NCI-H2081 (cell line): ENCODE results near the gene CDK2AP2.
A peak's percentile ranks its signal among the peaks of the same experiment; 100 is the strongest.
"Not testable (repeated sequence)": the region's sequence is repeated elsewhere in the genome, so short reads cannot be mapped to it uniquely, and the experiment has no call there.

ENCODE experiments used
- DNase-seq, 2 experiments: peaks; one replicate each; lab custom pipeline; 2025; lab: John Stamatoyannopoulos, UW

CDK2AP2 gene

DNA sequence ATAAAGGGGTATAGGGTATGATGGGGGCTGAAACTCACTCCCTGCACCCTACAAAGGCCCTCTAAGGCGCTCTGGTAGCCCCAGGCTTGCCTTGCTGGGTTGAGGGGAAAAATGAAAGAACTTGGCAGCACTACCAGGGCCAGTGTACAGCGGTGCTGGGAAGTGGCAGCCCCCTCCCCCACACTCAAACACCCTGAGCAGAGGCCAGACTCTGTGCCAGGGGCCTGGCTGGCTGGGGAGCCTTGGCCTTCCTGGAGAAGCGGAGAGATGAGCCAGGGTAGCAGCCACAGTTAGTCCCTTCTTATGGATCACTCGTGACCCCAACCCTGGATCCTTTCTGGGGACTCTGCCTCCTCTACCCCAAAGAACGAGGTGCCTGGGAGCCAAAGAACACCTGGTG lies 41.6 kb downstream of the CDK2AP2 start:
- no peak for DNase-seq

DNA sequence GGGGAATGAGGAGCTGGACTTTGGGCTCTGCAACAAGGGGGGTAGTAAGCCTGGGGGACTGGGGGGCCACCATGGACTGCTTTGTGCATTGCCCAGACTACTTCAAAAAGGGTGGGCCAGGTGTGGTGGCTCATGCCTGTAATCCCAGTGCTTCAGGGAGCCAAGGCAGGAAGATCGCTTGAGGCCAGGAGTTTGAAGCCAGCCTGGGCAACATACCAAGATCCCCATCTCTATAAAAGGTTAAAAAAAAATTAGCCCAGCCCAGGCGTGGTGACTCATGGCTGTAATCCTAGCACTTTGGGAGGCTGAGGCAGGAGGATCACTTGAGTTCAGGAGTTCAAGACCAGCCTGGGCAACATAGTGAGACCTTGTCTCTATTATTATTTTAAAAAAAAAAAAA lies 42.4 kb downstream of the CDK2AP2 start:
- DNase-seq, result not testable (repeated sequence)

DNA sequence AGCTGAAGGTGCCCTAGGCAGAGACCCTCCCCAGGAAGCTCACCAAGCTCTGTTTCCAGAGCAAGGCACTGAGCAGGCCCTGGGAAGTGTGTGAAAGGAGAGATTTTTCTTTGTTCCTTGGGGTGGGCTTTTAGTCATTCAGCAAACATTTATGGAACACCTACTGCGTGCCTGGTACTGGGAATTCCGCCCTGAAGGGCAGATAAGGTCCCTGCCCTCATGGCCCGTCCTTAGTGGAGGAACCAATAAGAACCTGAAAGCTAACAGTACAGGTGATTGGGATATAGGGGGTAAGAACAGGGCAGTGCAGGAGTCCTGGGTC lies 42.8 kb downstream of the CDK2AP2 start:
- no peak for DNase-seq

DNA sequence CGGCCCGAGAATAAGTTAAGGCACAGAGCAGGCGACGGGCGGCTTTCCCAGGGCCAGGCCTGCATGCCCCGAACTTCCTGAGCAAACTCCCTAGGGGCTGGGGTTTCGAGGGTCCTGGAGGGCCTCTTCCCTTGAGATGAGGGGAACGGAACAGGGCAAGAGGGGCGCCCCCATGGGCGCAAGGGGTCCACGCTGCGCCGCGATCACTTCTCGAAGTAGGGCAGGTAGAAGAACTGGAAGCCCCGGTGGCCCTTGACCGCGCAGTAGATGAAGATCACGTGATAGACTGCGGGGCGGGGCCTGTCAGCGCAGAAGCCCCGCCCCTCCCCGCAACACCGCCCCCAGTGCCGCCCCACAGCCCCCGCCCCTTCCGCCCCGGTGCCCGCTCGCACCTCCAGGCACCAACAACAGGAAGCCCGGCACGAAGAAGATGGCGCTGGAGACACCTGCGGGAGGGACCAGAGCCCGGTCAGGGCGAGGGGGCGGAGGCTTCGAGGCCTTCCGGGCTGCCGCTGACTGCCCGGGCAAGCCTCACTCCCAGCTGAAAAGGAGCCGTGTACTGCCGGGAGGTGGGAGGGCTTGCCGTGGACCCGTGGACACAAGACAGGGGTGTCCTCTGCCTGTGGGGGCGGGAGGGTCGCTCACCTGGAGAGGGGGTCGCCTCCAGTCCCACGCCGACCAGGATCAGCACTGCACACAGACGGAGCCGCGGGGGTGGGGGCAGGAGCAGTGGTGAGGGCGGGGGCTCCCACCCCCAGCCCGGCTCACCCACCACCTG lies 43.4 kb downstream of the CDK2AP2 start:
- DNase-seq, result peak; percentile 85 to 86

DNA sequence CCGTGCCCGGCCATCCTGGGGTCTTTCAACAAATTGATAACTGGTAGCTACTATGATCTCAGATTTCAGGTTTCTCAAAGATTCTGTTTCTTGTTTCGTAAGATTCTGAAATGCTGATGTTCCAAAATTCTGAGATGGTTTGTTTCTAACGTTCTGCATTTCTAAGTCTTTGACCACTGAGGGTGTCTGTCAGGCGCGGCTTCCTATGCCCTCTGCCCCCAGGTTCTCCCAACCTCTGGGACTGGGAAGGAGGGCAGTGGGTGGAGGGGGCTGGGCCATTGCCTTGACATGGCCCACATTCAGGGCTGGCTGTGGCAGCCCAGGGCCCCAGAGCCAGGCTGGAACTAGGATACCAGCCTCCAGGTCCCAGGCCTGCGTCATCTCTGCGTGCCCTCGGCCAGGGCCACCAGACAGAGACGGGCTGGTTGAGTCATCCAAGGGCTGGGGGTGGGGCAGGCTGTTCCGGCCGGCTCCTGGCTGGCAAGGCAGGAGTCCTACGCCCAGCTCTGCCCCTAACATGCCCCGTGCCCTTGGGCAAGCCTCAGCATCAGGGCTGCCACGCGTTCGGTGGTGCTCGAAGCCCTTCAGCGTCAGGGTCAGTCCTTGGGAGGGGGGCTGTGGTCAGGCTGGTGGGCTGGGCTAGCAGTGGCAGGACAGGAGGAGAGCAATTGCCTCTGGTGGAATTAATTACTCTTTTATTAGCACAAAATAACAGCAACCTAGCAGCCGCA lies 44.1 kb downstream of the CDK2AP2 start:
- no peak for DNase-seq

DNA sequence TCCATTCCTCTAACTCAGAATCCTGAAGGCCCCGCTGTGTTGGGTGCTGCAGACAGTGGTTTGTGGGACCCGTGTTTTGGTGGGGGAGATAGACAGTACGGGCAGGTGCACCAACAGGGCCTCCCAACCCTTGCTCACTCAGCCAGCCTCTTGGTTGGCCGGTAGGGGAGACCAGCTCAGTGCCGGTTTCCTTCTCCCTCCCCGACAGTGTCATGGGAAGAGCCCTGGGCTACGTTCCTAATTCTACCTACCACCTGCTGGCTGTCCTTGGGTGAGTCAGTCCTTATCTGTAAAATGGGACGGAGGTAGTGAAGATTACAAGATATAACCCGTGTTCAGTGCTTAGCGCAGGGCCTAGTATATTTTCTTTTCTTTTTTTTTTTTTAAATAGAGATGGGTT lies 44.8 kb downstream of the CDK2AP2 start:
- no peak for DNase-seq

DNA sequence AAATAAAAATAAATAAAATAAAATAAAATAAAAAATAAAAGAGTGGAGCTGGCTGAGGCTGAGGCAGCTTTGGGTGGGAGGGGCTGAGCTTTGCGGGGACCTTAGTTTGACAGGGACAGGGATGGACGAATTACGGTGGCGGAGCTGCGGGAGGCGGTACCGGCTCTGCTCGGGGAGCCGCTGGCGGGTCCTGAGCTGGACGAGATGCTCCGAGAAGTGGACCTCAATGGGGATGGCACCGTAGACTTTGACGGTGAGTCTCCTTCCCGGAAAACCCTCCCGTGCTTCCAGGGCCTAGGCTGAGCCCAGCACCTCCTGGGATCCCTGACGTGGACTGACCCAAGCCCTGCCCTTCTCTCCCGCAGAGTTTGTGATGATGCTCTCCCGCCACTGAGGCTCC lies 49.7 kb downstream of the CDK2AP2 start:
- no peak for DNase-seq

DNA sequence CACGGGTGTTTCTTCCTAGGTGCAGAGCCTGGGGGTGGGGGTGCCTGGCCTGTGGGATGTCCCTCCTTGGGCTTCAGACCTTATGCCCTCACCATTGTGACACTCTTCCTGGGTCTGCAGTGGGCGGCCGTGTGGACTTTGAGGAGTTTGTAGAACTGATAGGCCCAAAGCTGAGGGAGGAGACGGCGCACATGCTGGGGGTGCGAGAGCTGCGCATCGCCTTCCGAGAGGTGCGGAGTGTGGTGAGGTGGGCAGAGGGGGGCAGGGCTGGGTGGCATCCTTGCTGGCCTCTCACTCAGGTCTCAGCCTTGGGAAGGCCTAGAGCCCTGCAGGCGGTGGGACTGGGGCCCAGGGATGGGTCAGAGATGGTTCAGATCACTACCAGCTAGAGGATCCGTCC lies 50.5 kb downstream of the CDK2AP2 start:
- DNase-seq, result no peak
